Measurements from ENCODE around the gene NFE2L2.

DNA sequence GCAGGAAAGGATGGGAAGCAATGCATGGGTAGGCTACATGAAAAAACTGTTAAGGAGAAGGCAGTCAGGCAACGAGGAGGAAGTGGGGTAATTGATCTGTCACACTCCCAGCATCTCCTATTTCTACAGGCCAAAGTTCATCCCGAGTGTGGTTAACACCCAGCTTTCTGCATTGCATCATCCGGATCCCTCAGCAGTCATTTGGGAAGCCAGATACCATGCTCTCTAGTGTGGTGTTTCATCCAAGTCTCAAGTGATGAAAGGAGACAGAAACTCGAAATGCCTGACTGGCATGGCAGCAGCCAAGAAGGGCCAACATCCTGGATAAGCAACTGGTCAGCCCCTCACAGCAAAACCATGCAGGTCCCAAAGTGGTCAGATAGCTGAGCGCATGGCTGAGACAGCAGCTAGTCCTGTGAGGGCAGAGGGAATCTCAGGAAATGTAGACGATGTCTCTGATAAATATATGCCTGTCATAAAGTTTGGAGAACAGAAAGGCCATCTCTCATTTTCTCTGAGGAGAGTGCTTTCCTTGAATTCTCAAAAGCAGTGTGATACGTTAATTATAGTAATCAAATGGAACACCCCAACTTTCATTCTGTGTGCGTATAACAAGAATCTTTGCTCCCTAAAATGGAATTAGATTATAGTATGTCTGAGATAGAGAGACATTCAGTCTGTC, 76.8 kb downstream of the NFE2L2 start:
- TF ChIP-seq EP300 (IDR thresholded peaks at IDR 0.05) (no peak), POLR2A (IDR thresholded peaks at IDR 0.05) (no peak)
- TF ChIP-seq, protein P1, sequence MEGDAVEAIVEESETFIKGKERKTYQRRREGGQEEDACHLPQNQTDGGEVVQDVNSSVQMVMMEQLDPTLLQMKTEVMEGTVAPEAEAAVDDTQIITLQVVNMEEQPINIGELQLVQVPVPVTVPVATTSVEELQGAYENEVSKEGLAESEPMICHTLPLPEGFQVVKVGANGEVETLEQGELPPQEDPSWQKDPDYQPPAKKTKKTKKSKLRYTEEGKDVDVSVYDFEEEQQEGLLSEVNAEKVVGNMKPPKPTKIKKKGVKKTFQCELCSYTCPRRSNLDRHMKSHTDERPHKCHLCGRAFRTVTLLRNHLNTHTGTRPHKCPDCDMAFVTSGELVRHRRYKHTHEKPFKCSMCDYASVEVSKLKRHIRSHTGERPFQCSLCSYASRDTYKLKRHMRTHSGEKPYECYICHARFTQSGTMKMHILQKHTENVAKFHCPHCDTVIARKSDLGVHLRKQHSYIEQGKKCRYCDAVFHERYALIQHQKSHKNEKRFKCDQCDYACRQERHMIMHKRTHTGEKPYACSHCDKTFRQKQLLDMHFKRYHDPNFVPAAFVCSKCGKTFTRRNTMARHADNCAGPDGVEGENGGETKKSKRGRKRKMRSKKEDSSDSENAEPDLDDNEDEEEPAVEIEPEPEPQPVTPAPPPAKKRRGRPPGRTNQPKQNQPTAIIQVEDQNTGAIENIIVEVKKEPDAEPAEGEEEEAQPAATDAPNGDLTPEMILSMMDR (IDR thresholded peaks at IDR 0.05): no peak
